ENCODE data around the gene PDZD8.
"Not testable (repeated sequence)": the region's sequence is repeated elsewhere in the genome, so short reads cannot be mapped to it uniquely, and the experiment has no call there.

PDZD8 gene

GRCh38 chr10:117294039-117294645, 81.1 kb downstream of the PDZD8 start:
- DNase-seq (ENCODE audit: low spot score) = no peak

- DNase-seq (ENCODE audit: low spot score) = not testable (repeated sequence)
Measured at GRCh38 chr10:117290872-117291271, 84.4 kb downstream of the PDZD8 start.

GRCh38 chr10:117284716-117285494, 90.3 kb downstream of the PDZD8 start:
- DNase-seq (ENCODE audit: low spot score) = no peak

- DNase-seq (ENCODE audit: low spot score) = no peak
Measured at GRCh38 chr10:117277675-117278074, 97.6 kb downstream of the PDZD8 start.

GRCh38 chr10:117275121-117275520, 100.1 kb downstream of the PDZD8 start:
- DNase-seq (ENCODE audit: low spot score) = no peak

- no peak for DNase-seq (ENCODE audit: low spot score)
Measured at GRCh38 chr10:117274509-117274908, 100.7 kb downstream of the PDZD8 start.

GRCh38 chr10:117273980-117274379, 101.3 kb downstream of the PDZD8 start:
- no peak for DNase-seq (ENCODE audit: low spot score)

GRCh38 chr10:117272195-117273076, 102.8 kb downstream of the PDZD8 start:
- DNase-seq (ENCODE audit: low spot score) = no peak

- no peak for DNase-seq (ENCODE audit: low spot score)
Measured at GRCh38 chr10:117271427-117271826, 103.8 kb downstream of the PDZD8 start.

GRCh38 chr10:117268907-117269306, 106.3 kb downstream of the PDZD8 start:
- no peak for DNase-seq (ENCODE audit: low spot score)

GRCh38 chr10:117268258-117268657, 107.0 kb downstream of the PDZD8 start:
- no peak for DNase-seq (ENCODE audit: low spot score)

GRCh38 chr10:117266812-117267211, 108.4 kb downstream of the PDZD8 start:
- no peak for DNase-seq (ENCODE audit: low spot score)

- no peak for DNase-seq (ENCODE audit: low spot score)
Measured at GRCh38 chr10:117266400-117266799, 108.8 kb downstream of the PDZD8 start.

- no peak for DNase-seq (ENCODE audit: low spot score)
Measured at GRCh38 chr10:117264782-117265181, 110.5 kb downstream of the PDZD8 start.

- DNase-seq (ENCODE audit: low spot score) = no peak
Measured at GRCh38 chr10:117262903-117263293, 112.3 kb downstream of the PDZD8 start.

GRCh38 chr10:117262291-117262902, 112.8 kb downstream of the PDZD8 start:
- no peak for DNase-seq (ENCODE audit: low spot score)

- DNase-seq (ENCODE audit: low spot score) = no peak
Measured at GRCh38 chr10:117261501-117261900, 113.7 kb downstream of the PDZD8 start.

GRCh38 chr10:117260084-117260483, 115.2 kb downstream of the PDZD8 start:
- peak; percentile 42 for DNase-seq (ENCODE audit: low spot score)

- DNase-seq (ENCODE audit: low spot score) = no peak
Measured at GRCh38 chr10:117259279-117259678, 116.0 kb downstream of the PDZD8 start.

- no peak for DNase-seq (ENCODE audit: low spot score)
Measured at GRCh38 chr10:117257721-117258120, 117.5 kb downstream of the PDZD8 start.

GRCh38 chr10:117256910-117257309, 118.3 kb downstream of the PDZD8 start:
- no peak for DNase-seq (ENCODE audit: low spot score)

- DNase-seq (ENCODE audit: low spot score) = no peak
Measured at GRCh38 chr10:117255835-117256460, 119.3 kb downstream of the PDZD8 start.
